SK-N-SH treated with all-trans-retinoic acid at 6 μM for 48 hours (cell line): Measurements from ENCODE around the gene PTCD1.

Source experiments
- ATAC-seq: fragments of 200-7000 bp; cut with Tn5 transposase; 3 replicates; pipeline ENCODE4 v1.9.1; 2020; ENCODE audit warnings: mild to moderate bottlenecking, moderate library complexity
- ARNTL ChIP-seq: fragments of 450-650 bp; formaldehyde crosslinking; IDR thresholded peaks from 2 replicates; pipeline ENCODE4 v1.5.0; 2020; ENCODE audit warnings: low read depth, mild to moderate bottlenecking, moderate library complexity, borderline replicate concordance
- BACH2 ChIP-seq: fragments of 250-450 bp; sonication (Bioruptor Pico); IDR thresholded peaks from 2 replicates; pipeline ENCODE4 v1.9.0; 2021; ENCODE audit warnings: mild to moderate bottlenecking, borderline replicate concordance
- ESRRG ChIP-seq: fragments of 250-450 bp; sonication (Bioruptor Pico); IDR thresholded peaks from 2 replicates; pipeline ENCODE4 v1.6.1; 2021; ENCODE audit warnings: mild to moderate bottlenecking
- GLIS3 ChIP-seq: fragments of 250-450 bp; sonication (Bioruptor Pico); IDR thresholded peaks from 2 replicates; pipeline ENCODE4 v1.5.0; 2020; ENCODE audit warnings: mild to moderate bottlenecking, moderate library complexity
- ISL1 ChIP-seq: fragments of 250-450 bp; sonication (Bioruptor Pico); IDR thresholded peaks from 2 replicates; pipeline ENCODE4 v2.1.2; 2022; ENCODE audit warnings: mild to moderate bottlenecking, moderate library complexity
- PATZ1 ChIP-seq: fragments of 250-450 bp; sonication (Bioruptor Pico); IDR thresholded peaks from 2 replicates; pipeline ENCODE4 v1.8.0; 2020; ENCODE audit warnings: mild to moderate bottlenecking, moderate library complexity, borderline replicate concordance
- POU6F1 ChIP-seq: fragments of 250-450 bp; sonication (Bioruptor Pico); IDR thresholded peaks from 2 replicates; pipeline ENCODE4 v1.8.0; 2021; ENCODE audit warnings: low read depth, mild to moderate bottlenecking, moderate library complexity, borderline replicate concordance
- PPARA ChIP-seq: fragments of 250-450 bp; sonication (Bioruptor Pico); IDR thresholded peaks from 2 replicates; pipeline ENCODE4 v1.5.0; 2020; ENCODE audit warnings: mild to moderate bottlenecking, borderline replicate concordance
- RARB ChIP-seq: fragments of 250-450 bp; sonication (Bioruptor Pico); IDR thresholded peaks from 2 replicates; pipeline ENCODE4 v1.8.0; 2021; ENCODE audit warnings: mild to moderate bottlenecking, moderate library complexity
- SNAI2 ChIP-seq: fragments of 250-450 bp; sonication (Bioruptor Pico); IDR thresholded peaks from 2 replicates; pipeline ENCODE4 v1.5.0; 2020; ENCODE audit warnings: mild to moderate bottlenecking, moderate library complexity
- TCF4 ChIP-seq: fragments of 250-450 bp; sonication (Bioruptor Pico); IDR thresholded peaks from 2 replicates; pipeline ENCODE4 v1.8.0; 2021; ENCODE audit warnings: mild to moderate bottlenecking, moderate library complexity, borderline replicate concordance
- TOX ChIP-seq: fragments of 250-450 bp; sonication (Bioruptor Pico); IDR thresholded peaks from 2 replicates; pipeline ENCODE4 v1.8.0; 2021; ENCODE audit warnings: mild to moderate bottlenecking, moderate library complexity, borderline replicate concordance
- TSHZ2 ChIP-seq: fragments of 250-450 bp; sonication (Bioruptor Pico); IDR thresholded peaks from 2 replicates; pipeline ENCODE4 v1.5.0; 2020; ENCODE audit warnings: mild to moderate bottlenecking, moderate library complexity
- ZC3H10 ChIP-seq: fragments of 250-450 bp; sonication (Bioruptor Pico); IDR thresholded peaks from 2 replicates; pipeline ENCODE4 v1.5.1; 2021; ENCODE audit warnings: mild to moderate bottlenecking, moderate library complexity
- ZFP3 ChIP-seq: fragments of 250-450 bp; sonication (Bioruptor Pico); IDR thresholded peaks from 2 replicates; pipeline ENCODE4 v1.5.0; 2020; ENCODE audit warnings: mild to moderate bottlenecking, moderate library complexity
- ZFP30 ChIP-seq: fragments of 450-650 bp; formaldehyde crosslinking; IDR thresholded peaks from 2 replicates; pipeline ENCODE4 v1.5.0; 2022; ENCODE audit warnings: mild to moderate bottlenecking, moderate library complexity
- ZNF70 ChIP-seq: fragments of 450-650 bp; formaldehyde crosslinking; IDR thresholded peaks from 2 replicates; pipeline ENCODE4 v1.5.0; 2020; ENCODE audit warnings: mild to moderate bottlenecking, moderate library complexity
- ZNF8 ChIP-seq: fragments of 450-650 bp; formaldehyde crosslinking; IDR thresholded peaks from 2 replicates; pipeline ENCODE4 v1.5.0; 2020; ENCODE audit warnings: mild to moderate bottlenecking, moderate library complexity
- TF ChIP-seq, protein P1 (sequence below): fragments of 250-450 bp; sonication (Bioruptor Pico); IDR thresholded peaks from 2 replicates; pipeline ENCODE4 v1.5.1; 2020; ENCODE audit warnings: low read depth, mild to moderate bottlenecking, moderate library complexity
- TF ChIP-seq, protein P2 (sequence below): fragments of 250-450 bp; sonication (Bioruptor Pico); IDR thresholded peaks from 2 replicates; pipeline ENCODE4 v1.5.1; 2021; ENCODE audit warnings: mild to moderate bottlenecking, moderate library complexity

The PTCD1 gene

DNA sequence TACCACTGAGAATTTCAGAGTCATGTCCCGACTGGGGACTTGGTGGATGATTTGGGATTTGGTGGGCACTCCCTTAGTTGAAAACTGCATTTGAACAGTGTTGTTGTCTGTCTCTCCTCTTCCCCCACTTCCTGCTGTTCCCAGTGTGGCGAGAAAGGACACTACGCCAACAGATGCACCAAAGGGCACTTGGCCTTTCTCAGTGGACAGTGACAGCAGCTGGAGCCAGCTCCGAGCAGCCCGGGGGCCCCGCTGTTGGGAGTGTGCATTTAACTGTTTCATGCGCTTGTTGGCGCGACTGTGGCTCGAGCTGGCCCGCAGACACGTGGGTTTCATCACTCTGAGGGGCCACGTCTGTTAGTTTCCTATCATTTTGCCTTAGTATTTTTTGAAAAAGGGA, 17.7 kb upstream of the PTCD1 start:
- no peak for TF ChIP-seq TCF4
- TF ChIP-seq ARNTL (CRISPR knock-in tag) = no peak
- no peak for TF ChIP-seq PATZ1 (CRISPR knock-in tag)
- no peak for TF ChIP-seq GLIS3
- TF ChIP-seq SNAI2 = no peak
- TF ChIP-seq, protein P1, sequence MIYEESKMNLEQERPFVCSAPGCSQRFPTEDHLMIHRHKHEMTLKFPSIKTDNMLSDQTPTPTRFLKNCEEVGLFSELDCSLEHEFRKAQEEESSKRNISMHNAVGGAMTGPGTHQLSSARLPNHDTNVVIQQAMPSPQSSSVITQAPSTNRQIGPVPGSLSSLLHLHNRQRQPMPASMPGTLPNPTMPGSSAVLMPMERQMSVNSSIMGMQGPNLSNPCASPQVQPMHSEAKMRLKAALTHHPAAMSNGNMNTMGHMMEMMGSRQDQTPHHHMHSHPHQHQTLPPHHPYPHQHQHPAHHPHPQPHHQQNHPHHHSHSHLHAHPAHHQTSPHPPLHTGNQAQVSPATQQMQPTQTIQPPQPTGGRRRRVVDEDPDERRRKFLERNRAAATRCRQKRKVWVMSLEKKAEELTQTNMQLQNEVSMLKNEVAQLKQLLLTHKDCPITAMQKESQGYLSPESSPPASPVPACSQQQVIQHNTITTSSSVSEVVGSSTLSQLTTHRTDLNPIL (CRISPR knock-in tag) = no peak
- TF ChIP-seq BACH2 (CRISPR knock-in tag) = no peak
- TF ChIP-seq ZNF8 = no peak
- TF ChIP-seq ZC3H10 (CRISPR knock-in tag) = no peak
- TF ChIP-seq ZNF70 = no peak
- no peak for ATAC-seq

- no peak; the same call in 2 of the 3 replicates for ATAC-seq
- TF ChIP-seq, protein P2, sequence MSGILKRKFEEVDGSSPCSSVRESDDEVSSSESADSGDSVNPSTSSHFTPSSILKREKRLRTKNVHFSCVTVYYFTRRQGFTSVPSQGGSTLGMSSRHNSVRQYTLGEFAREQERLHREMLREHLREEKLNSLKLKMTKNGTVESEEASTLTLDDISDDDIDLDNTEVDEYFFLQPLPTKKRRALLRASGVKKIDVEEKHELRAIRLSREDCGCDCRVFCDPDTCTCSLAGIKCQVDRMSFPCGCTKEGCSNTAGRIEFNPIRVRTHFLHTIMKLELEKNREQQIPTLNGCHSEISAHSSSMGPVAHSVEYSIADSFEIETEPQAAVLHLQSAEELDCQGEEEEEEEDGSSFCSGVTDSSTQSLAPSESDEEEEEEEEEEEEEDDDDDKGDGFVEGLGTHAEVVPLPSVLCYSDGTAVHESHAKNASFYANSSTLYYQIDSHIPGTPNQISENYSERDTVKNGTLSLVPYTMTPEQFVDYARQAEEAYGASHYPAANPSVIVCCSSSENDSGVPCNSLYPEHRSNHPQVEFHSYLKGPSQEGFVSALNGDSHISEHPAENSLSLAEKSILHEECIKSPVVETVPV (CRISPR knock-in tag) = no peak
- TF ChIP-seq TCF4 = no peak
- TF ChIP-seq POU6F1 (CRISPR knock-in tag) = no peak
- no peak for TF ChIP-seq PPARA (CRISPR knock-in tag)
- no peak for TF ChIP-seq TOX (CRISPR knock-in tag)
- no peak for TF ChIP-seq ISL1 (CRISPR knock-in tag)
- no peak for TF ChIP-seq ZNF8
- TF ChIP-seq TSHZ2 (CRISPR knock-in tag) = no peak
- no peak for TF ChIP-seq SNAI2
- TF ChIP-seq ESRRG = no peak
- TF ChIP-seq ARNTL (CRISPR knock-in tag) = no peak
- no peak for TF ChIP-seq ZFP30
- no peak for TF ChIP-seq ZFP3 (CRISPR knock-in tag)
- TF ChIP-seq ZC3H10 (CRISPR knock-in tag) = no peak
- TF ChIP-seq RARB (CRISPR knock-in tag) = no peak
- no peak for TF ChIP-seq PATZ1 (CRISPR knock-in tag)
- TF ChIP-seq, protein P1 (CRISPR knock-in tag) = no peak
Measured at GRCh38 chr7:99455874-99456273, 17.3 kb upstream of the PTCD1 start.
